Upper lobe of right lung (tissue), 1 donor: ENCODE results near the gene ACBD6. TPM values are rescaled to one million over a fixed set of nuclear protein-coding genes. Genes with fewer than 3 reads are reported as not detected.

Experiments
- ATAC-seq: fragments of 200-7000 bp; cut with Tn5 transposase; one replicate; pipeline ENCODE4 v1.9.1; 2020; ENCODE audit warnings: mild to moderate bottlenecking, moderate library complexity
- DNase-seq: peaks from one replicate; pipeline ENCODE4 v3.0.0-alpha.2; 2020
- H3K27ac ChIP-seq: fragments of 200-600 bp; one replicate; pipeline ENCODE4 v1.8.0; 2022
- H3K27me3 ChIP-seq: fragments of 200-600 bp; one replicate; pipeline ENCODE4 v1.8.0; 2022; ENCODE audit warnings: mild to moderate bottlenecking
- H3K36me3 ChIP-seq: fragments of 200-600 bp; one replicate; pipeline ENCODE4 v1.8.0; 2022
- H3K4me1 ChIP-seq: fragments of 200-600 bp; one replicate; pipeline ENCODE4 v1.8.0; 2022
- H3K4me3 ChIP-seq: fragments of 200-600 bp; one replicate; pipeline ENCODE4 v1.8.0; 2022; ENCODE audit warnings: mild to moderate bottlenecking
- H3K9me3 ChIP-seq: fragments of 200-600 bp; one replicate; pipeline ENCODE4 v1.8.0; 2022
- intact Hi-C: fragments of 100-400 bp; cut with DNase I; formaldehyde crosslinking; loops from one replicate; pipeline ENCODE4 v1.11.0; 2022
- total RNA-seq: library from RNA; stranded (reverse); fragmentation: NEBNext Ultra II Directional; extraction: Animal tissue kit (Norgen Biotek cat#: 25700); gene quantifications from one replicate; pipeline ENCODE4 v1.2.1, GENCODE V29; 2021
- TF ChIP-seq, protein P1 (sequence below): fragments of 200-600 bp; IDR thresholded peaks from one replicate; pipeline ENCODE4 v1.8.0; 2022; ENCODE audit warnings: antibody characterized with exemption
- donor health status: DM: no; HTN: yes; CAD: no; lungs with severe emphysema.

ACBD6 gene
- total RNA-seq, 1 donor from 2014 or later: 33.6 TPM

DNA sequence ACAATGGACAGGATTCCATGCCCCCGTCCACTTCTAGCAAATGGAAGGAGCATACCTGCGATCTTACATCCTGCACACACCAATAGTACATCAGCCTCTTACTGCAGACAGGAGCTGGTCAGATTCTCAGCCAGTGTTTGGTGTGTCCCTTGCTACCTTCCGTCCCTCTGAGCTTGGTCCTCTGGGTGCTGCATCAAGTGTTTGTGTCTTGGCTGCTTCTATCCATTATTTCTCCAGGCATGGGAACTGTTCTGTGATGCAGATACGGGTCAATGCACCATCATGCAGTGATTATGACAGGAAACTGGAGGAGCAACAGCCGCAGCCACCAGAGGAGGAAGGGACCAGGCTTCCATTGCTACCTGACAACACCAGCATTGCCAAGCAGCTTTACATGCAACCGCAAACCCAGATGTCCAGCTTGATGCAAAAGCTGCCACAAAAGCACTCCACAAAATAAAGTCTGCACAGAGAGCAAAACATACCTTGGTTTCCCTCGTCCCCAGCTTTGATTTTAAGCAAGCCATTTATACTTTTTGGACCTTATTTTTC lies 34.5 kb upstream of the ACBD6 start:
- ATAC-seq: no peak
- no peaks in the 10 kb centered on the region for H3K36me3 ChIP-seq
- TF ChIP-seq, protein P1, sequence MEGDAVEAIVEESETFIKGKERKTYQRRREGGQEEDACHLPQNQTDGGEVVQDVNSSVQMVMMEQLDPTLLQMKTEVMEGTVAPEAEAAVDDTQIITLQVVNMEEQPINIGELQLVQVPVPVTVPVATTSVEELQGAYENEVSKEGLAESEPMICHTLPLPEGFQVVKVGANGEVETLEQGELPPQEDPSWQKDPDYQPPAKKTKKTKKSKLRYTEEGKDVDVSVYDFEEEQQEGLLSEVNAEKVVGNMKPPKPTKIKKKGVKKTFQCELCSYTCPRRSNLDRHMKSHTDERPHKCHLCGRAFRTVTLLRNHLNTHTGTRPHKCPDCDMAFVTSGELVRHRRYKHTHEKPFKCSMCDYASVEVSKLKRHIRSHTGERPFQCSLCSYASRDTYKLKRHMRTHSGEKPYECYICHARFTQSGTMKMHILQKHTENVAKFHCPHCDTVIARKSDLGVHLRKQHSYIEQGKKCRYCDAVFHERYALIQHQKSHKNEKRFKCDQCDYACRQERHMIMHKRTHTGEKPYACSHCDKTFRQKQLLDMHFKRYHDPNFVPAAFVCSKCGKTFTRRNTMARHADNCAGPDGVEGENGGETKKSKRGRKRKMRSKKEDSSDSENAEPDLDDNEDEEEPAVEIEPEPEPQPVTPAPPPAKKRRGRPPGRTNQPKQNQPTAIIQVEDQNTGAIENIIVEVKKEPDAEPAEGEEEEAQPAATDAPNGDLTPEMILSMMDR: no peak
- no peaks in the 10 kb centered on the region for H3K9me3 ChIP-seq
- intact Hi-C loops: no loop called here
- peaks cover 10% of the 10 kb centered on the region for H3K4me1 ChIP-seq
- H3K4me3 ChIP-seq: no peak overlapping the region
- no peaks in the 10 kb centered on the region for H3K27me3 ChIP-seq
- no peak overlapping the region for H3K27ac ChIP-seq
- DNase-seq: no peak

DNA sequence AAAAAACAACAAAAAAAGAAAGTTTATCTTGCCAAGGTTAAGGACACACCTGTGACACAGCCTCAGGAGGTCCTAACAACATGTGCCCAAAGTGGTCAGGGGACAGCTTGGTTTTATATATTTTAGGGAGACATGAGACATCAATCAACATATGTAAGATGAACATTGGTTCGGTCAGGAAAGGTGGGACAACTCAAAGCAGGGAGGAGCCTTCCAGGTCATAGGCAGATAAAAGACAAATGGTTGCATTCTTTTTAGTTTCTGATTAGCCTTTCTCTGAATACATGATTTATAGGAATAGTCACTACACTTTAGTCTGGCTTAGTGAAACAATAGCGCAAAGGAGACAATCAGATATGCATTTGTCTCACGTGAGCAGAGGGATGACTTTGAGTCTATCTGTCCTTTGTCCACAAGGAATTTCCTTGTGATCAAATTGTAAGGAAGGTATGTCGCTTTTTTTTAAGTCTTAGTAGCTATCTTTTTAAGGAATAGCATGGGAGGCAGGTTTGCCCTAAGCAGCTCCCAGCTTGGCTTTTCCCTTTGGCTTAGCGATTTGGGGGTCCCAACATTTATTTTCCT lies 33.1 kb upstream of the ACBD6 start:
- intact Hi-C loops: no loop called here
- ATAC-seq (no peak), DNase-seq (no peak)
- no peaks in the 10 kb centered on the region for H3K9me3 ChIP-seq
- no peak overlapping the region for H3K27ac ChIP-seq
- TF ChIP-seq, protein P1: no peak
- no peaks in the 10 kb centered on the region for H3K27me3 ChIP-seq
- no peak overlapping the region for H3K4me3 ChIP-seq
- peaks cover 10% of the 10 kb centered on the region for H3K4me1 ChIP-seq
- no peaks in the 10 kb centered on the region for H3K36me3 ChIP-seq

DNA sequence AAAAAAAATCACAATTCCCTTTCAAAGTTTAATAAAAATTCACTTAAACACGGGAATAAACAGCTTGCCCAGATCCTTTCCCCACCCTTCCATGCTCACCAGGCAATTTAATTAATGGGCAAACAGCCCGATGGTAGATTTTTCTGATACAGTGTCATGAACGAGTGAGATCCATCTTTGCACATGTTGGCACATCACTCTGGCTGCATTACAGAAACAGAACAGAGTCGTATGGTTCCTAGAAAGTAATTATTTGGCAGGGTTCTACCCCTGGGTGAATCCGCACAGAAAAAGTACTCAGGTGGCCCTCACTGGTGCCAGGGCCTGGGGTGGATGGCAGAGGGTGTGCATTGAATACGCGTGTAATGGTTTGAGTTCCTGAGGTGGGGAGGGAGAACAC lies 31.8 kb upstream of the ACBD6 start:
- no peak for DNase-seq
- no peak overlapping the region for H3K27ac ChIP-seq
- H3K9me3 ChIP-seq: no peaks in the 10 kb centered on the region
- ATAC-seq: no peak
- H3K27me3 ChIP-seq: no peaks in the 10 kb centered on the region
- intact Hi-C loops: no loop called here
- no peaks in the 10 kb centered on the region for H3K36me3 ChIP-seq
- H3K4me3 ChIP-seq: no peak overlapping the region
- TF ChIP-seq, protein P1: no peak
- H3K4me1 ChIP-seq: peaks cover 22% of the 10 kb centered on the region

DNA sequence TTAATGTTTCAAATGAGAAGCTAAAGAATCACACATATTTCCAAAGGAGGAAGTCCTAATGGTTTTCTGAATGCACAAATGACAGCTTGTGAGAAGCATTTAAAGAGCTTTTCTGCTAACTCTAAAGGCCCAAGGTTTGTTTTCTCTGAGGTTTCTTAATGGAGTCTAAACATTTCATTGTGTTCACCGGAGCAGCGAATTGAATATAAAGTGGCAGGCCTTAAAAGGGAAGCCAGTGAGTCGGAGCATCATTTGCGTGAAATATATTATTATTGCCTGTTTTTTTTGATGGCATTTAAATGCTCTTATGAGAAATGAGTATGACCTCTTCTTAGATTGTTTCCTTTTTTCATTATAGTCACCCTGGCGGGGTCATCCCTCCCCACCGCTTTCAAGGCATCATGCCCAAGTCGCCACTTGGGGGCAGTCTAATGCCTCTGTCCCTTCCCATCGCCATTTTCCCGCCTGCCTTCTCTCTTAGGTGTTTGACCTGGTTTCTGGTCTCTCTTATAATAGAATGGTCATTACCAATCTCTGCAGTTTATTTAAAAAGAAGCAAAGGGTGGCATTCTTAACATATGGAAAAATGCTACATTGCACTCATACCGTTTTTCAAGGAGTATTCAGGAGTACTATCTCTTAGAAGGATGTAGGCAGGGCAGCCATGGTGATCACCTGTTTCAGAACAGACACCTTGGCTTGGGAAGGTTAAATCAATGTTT lies 31.1 kb upstream of the ACBD6 start:
- H3K9me3 ChIP-seq: no peaks in the 10 kb centered on the region
- H3K4me3 ChIP-seq: no peak overlapping the region
- H3K36me3 ChIP-seq: no peaks in the 10 kb centered on the region
- H3K4me1 ChIP-seq: peaks cover 22% of the 10 kb centered on the region
- intact Hi-C loops: no loop called here
- no peak overlapping the region for H3K27ac ChIP-seq
- ATAC-seq (peak; percentile 84), DNase-seq (peak; percentile 77)
- TF ChIP-seq, protein P1: peak; percentile 86
- H3K27me3 ChIP-seq: no peaks in the 10 kb centered on the region

DNA sequence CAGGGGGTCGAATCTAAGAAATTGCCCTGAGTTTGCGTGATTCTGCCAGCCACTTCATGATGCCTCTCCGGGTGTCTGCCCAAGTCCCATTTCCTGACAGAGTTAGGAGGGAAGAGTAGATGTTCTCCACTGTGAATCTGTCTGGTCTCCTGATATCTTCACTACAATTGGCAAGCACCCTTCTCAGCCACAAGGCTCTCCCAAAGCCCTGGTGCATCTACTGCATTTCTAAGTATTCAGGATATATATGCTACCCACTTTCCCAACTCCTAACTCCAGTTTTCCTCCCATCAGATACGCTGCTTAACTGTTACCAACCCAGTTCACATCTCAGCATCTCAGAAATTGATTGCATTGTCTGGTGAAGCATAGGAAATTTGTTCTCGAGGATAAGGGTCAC lies 30.5 kb upstream of the ACBD6 start:
- Histone ChIP-seq H3K27me3 (no peaks in the 10 kb centered on the region), H3K4me3 (no peak overlapping the region), H3K27ac (no peak overlapping the region), H3K9me3 (no peaks in the 10 kb centered on the region), H3K36me3 (no peaks in the 10 kb centered on the region), H3K4me1 (peaks cover 22% of the 10 kb centered on the region)
- intact Hi-C loops: no loop called here
- DNase-seq (no peak), ATAC-seq (no peak)
- TF ChIP-seq, protein P1: no peak
